Measurements from ENCODE around the gene NLN.
A peak's percentile ranks its signal among the peaks of the same experiment; 100 is the strongest.

The NLN gene

GRCh38 chr5:65876496-65876895 is 154.5 kb downstream of the NLN start:
- ChIA-PET CTCF (interaction anchor here (0.6 kb wide), 2 partner anchors 55 to 476 kb away, joined by 3 to 4 read pairs; no protein-coding TSS in a partner anchor), POLR2A (no interaction called here)
- no peaks in the 10 kb centered on the region for H3K9me3 ChIP-seq (ENCODE audit: control insufficient read depth, insufficient read depth, low read depth, low read length)
- no peak overlapping the region for H3K27ac ChIP-seq (ENCODE audit: extremely low read depth, low read depth, low read length)
- H3K36me3 ChIP-seq (ENCODE audit: control insufficient read depth in 2 of 2, insufficient read depth in 1 of 2, low read length in 2 of 2): no peaks in the 10 kb centered on the region
- TF ChIP-seq, protein P1, sequence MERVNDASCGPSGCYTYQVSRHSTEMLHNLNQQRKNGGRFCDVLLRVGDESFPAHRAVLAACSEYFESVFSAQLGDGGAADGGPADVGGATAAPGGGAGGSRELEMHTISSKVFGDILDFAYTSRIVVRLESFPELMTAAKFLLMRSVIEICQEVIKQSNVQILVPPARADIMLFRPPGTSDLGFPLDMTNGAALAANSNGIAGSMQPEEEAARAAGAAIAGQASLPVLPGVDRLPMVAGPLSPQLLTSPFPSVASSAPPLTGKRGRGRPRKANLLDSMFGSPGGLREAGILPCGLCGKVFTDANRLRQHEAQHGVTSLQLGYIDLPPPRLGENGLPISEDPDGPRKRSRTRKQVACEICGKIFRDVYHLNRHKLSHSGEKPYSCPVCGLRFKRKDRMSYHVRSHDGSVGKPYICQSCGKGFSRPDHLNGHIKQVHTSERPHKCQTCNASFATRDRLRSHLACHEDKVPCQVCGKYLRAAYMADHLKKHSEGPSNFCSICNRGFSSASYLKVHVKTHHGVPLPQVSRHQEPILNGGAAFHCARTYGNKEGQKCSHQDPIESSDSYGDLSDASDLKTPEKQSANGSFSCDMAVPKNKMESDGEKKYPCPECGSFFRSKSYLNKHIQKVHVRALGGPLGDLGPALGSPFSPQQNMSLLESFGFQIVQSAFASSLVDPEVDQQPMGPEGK (tag by site-specific recombination; IDR thresholded peaks at IDR 0.05): no peak
- TF ChIP-seq SALL2 (tag by site-specific recombination; IDR thresholded peaks at IDR 0.05; ENCODE audit: borderline replicate concordance) (no peak), ZNF843 (tag by site-specific recombination; IDR thresholded peaks at IDR 0.05) (no peak), ZNF311 (tag by site-specific recombination; IDR thresholded peaks at IDR 0.05; ENCODE audit: borderline replicate concordance) (no peak), ZNF239 (tag by site-specific recombination; IDR thresholded peaks at IDR 0.05) (no peak)
- TF ChIP-seq, protein P2, sequence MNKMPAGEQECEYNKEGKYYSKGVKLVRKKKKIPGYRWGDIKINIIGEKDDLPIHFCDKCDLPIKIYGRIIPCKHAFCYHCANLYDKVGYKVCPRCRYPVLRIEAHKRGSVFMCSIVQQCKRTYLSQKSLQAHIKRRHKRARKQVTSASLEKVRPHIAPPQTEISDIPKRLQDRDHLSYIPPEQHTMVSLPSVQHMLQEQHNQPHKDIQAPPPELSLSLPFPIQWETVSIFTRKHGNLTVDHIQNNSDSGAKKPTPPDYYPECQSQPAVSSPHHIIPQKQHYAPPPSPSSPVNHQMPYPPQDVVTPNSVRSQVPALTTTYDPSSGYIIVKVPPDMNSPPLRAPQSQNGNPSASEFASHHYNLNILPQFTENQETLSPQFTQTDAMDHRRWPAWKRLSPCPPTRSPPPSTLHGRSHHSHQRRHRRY (tag by site-specific recombination; IDR thresholded peaks at IDR 0.05): no peak
- H3K4me1 ChIP-seq (ENCODE audit: control insufficient read depth, insufficient read depth, low read length): peaks cover 4% of the 10 kb centered on the region; the same call in 1 of the 2 replicates
- no peak overlapping the region for H3K4me3 ChIP-seq (ENCODE audit: low read depth, low read length)

DNA sequence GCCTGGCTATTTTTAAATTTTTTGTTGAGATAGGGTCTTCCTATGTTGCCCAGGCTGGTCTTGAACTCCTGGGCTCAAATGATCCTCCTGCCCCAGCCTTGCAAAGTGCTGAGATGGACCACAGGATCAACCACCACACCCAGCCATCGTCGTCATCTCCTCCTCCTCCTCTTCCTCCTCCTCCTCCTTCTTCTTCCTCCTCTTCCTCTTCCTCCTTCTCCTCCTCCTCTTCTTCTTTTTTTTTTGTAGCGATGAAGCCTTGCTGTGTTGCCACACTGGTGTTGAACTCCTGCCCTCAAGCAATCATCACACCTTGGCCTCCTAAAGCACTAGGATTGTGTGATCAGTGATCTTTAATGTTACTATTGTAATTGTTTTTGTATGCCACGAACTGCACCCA is 155.0 kb downstream of the NLN start:
- no peak overlapping the region for H3K4me3 ChIP-seq (ENCODE audit: low read depth, low read length)
- ChIA-PET CTCF (interaction anchor here (0.6 kb wide), 2 partner anchors 55 to 476 kb away, joined by 3 to 4 read pairs; no protein-coding TSS in a partner anchor), POLR2A (no interaction called here)
- H3K27ac ChIP-seq (ENCODE audit: extremely low read depth, low read depth, low read length): no peak overlapping the region
- TF ChIP-seq, protein P3, sequence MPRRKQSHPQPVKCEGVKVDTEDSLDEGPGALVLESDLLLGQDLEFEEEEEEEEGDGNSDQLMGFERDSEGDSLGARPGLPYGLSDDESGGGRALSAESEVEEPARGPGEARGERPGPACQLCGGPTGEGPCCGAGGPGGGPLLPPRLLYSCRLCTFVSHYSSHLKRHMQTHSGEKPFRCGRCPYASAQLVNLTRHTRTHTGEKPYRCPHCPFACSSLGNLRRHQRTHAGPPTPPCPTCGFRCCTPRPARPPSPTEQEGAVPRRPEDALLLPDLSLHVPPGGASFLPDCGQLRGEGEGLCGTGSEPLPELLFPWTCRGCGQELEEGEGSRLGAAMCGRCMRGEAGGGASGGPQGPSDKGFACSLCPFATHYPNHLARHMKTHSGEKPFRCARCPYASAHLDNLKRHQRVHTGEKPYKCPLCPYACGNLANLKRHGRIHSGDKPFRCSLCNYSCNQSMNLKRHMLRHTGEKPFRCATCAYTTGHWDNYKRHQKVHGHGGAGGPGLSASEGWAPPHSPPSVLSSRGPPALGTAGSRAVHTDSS (tag by site-specific recombination; IDR thresholded peaks at IDR 0.05): peak; percentile 93
- TF ChIP-seq ZNF623 (tag by site-specific recombination; IDR thresholded peaks at IDR 0.05) (no peak), EGR2 (tag by site-specific recombination; IDR thresholded peaks at IDR 0.05; ENCODE audit: low read depth) (0 out of 2 replicates have a peak, but pooled peaks have one; percentile 30)
- peaks cover 4% of the 10 kb centered on the region; the same call in 1 of the 2 replicates for H3K4me1 ChIP-seq (ENCODE audit: control insufficient read depth, insufficient read depth, low read length)
- no peaks in the 10 kb centered on the region for H3K9me3 ChIP-seq (ENCODE audit: control insufficient read depth, insufficient read depth, low read depth, low read length)
- H3K36me3 ChIP-seq (ENCODE audit: control insufficient read depth in 2 of 2, insufficient read depth in 1 of 2, low read length in 2 of 2): no peaks in the 10 kb centered on the region
